ENCODE data around the gene PI4K2B.

- TF ChIP-seq POLR2AphosphoS5 (IDR thresholded peaks at IDR 0.05; ENCODE audit: low read depth, low read length) (no peak), POLR2A (IDR thresholded peaks at IDR 0.05; ENCODE audit: low read depth, low read length) (no peak), SPI1 (IDR thresholded peaks at IDR 0.05; ENCODE audit: low read depth, low read length) (no peak), TAF1 (IDR thresholded peaks at IDR 0.05; ENCODE audit: low read depth, low read length) (no peak)
These were observed 11.3 kb downstream of the PI4K2B start for GRCh38 chr4:25245181-25245580.
